Fibroblast of pulmonary artery (primary cell): ENCODE results near the gene C1QL4.
A peak's percentile ranks its signal among the peaks of the same experiment; 100 is the strongest.

Experiments
- DNase-seq: peaks from one replicate; pipeline ENCODE4 v3.0.0-alpha.2; 2010; ENCODE audit warnings: low read depth
- H3K4me3 ChIP-seq: replicated peaks from 2 replicates; pipeline ENCODE4 v1.5.1; 2011; ENCODE audit warnings: low read depth, mild to moderate bottlenecking, control low read depth, low read length, moderate library complexity
- CTCF ChIP-seq: IDR thresholded peaks from 2 replicates; pipeline ENCODE4 v1.5.1; 2011; ENCODE audit warnings: mild to moderate bottlenecking, control low read depth, low read length, inconsistent platforms; ENCODE audit errors: missing control alignments

The C1QL4 gene

GRCh38 chr12:49367381-49368239, 30.6 kb upstream of the C1QL4 start, which contains the start of gene SPATS2:
TSS of gene SPATS2 (plus strand) at chr12:49367462. CDS start at chr12:49461013, 93,551 bp downstream.
- H3K4me3 ChIP-seq = peak within 1 kb of the TSS; percentile 61
- DNase-seq = peak; percentile 49
- TF ChIP-seq CTCF = no peak

GRCh38 chr12:49366652-49367380, 29.8 kb upstream of the C1QL4 start:
- DNase-seq = peak; percentile 96
- peak overlapping the region; percentile 61 for H3K4me3 ChIP-seq

GRCh38 chr12:49366096-49366651, 29.2 kb upstream of the C1QL4 start:
- no peak for DNase-seq
- no peak for TF ChIP-seq CTCF
- H3K4me3 ChIP-seq = peak overlapping the region; percentile 61

More at GRCh38 chr12:49366652-49367380, 29.8 kb upstream of the C1QL4 start:
- TF ChIP-seq CTCF = peak; percentile 1

GRCh38 chr12:49365542-49365941, 28.6 kb upstream of the C1QL4 start:
- H3K4me3 ChIP-seq = no peak overlapping the region
- DNase-seq = peak; percentile 55
- no peak for TF ChIP-seq CTCF

- no peak overlapping the region for H3K4me3 ChIP-seq
- peak; percentile 90 for DNase-seq
- TF ChIP-seq CTCF = no peak
These were observed 28.0 kb upstream of the C1QL4 start for GRCh38 chr12:49364989-49365388.

GRCh38 chr12:49362077-49362476, 25.1 kb upstream of the C1QL4 start:
- no peak for DNase-seq
- H3K4me3 ChIP-seq = no peak overlapping the region
- no peak for TF ChIP-seq CTCF
